ENCODE data around the gene ATG4A.

The ATG4A gene

DNA sequence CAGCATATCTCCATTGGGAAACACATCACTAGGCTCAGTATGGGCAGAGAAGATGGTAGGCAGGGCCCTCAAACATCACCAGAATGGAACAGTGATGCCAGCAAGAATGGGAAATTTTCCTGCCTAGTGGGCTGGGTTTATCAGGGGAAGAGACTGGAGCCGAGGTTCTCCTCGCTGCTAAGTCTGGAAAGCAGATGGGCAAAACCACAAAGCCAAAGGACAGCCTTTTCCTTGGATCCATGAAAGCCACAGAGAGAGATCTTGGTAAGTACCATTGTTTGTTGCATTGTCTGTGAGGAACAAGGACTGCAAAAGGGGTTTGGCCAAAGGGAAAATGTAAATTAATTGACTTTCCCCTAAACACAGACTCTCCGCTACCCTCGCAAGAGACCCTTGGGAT is 80.1 kb downstream of the ATG4A start:
- no peak for DNase-seq

DNA sequence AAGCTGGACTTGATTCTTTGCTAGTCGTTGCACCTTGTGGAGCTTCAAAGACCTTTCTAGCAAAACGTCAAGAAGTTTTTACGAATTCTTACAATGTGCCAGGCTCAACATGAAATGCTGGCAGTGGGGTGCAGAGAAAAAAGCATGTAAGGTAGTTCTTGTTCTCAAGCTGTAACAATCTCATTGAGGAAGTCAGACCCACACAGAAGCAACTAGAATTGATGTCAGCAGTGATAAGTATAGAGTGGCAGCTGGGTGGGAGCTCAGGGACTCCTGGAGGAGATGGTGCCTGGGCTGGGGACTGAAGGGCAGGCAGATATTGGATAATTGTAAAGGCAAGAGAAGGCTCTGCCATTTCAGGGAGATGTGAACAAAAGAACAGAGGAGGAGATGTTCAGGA is 82.3 kb downstream of the ATG4A start:
- DNase-seq = no peak

DNA sequence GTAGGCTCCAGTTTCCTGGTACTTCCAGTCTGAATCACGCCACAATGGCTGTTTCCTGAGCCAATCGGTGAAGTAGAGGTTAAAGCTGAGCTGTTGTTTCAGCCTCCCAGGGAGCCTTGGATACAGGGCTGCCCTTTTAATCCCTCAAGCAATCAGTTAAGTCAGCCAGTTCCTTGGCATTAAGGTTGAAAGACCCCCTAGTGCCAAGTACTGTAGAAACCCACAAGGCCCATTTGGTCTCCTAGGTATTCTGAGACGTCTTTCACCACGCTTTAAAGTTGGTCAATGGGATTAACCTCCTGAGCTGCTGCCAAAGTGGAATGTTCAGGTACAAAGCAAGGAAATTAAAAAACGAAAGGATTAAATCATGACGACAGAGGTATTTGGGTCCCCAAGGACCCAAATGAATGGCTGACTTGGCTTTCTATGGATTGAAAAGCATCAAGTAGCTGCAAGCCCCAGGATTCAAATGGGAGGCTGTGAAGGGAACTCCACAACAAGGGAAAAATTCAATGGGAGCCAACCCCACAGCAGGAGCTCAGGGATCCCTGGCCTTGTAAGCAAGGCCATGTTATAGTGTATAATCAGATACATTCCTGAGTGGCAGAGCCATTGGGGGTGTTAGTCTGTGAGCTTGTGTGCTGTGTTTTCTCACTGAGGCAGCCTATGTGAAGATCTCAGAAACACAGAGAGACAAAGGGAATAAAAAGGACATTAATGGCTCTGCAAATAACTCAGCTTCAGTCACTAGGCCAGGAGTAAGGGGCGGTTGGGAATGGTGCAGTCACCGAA is 86.0 kb downstream of the ATG4A start:
- DNase-seq = no peak

GRCh38 chrX:108178143-108178498 is 86.5 kb downstream of the ATG4A start:
- DNase-seq = no peak

- no peak for DNase-seq
Measured at GRCh38 chrX:108186811-108187210, 95.2 kb downstream of the ATG4A start.

DNA sequence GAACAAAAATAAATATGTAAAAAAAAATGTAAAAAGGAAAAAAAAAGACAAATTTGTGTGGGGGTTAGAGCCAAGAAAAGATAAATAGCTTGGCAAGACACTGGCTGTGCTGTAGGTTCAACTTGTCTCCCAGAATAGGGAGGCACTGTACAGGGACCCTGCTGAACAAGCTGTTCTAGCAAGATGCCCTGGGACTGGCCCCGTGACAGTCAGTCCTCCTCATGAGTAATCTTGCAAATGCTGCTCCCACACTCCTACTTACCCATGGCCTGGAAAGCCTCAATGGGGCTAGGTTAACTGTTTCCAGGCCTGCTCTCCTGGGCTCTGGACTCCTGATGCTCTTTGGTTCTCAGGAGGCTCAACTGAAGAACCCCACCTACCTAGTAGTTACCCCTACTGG is 106.8 kb downstream of the ATG4A start:
- DNase-seq = no peak

- DNase-seq = no peak
Measured at GRCh38 chrX:108199041-108199440, 107.5 kb downstream of the ATG4A start.

DNA sequence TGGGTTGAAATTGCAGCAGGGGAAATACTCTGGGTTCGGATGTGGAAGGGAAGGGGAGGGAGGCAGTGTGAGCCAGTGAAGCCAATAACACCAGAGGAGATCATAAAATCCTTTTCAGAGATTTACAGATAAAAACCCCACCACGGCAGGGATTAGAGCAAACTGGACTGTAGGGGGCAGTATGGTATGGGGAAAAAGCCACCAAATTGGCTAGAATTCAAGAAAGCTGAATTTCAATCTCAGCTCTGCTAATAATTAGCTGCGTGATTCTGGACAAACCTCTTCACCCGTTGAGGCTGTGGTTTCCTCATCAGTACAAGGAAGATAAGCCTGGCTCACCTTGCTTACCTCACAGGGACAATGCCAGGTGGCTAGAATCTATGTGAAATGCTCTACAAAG is 108.1 kb downstream of the ATG4A start:
- no peak for DNase-seq

DNA sequence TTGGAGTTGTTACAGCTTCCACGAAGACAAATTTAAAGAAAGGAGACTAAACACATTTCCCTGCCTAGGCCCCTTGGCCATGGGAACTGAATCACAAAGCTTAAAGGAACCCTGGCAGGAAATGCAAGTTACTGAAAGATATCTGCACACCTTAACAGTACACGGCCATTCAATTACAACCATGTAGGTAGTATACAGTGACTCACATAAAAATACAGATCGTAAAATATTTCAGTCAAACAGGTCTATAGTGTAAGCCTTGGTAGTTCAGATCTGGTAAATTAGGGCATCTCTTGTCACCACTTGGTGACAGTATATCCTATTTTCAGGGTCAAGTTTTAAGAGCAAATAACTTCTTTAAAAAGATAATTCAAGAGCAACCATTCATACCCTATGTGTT is 112.0 kb downstream of the ATG4A start:
- DNase-seq = no peak

Measured in NCI-H187 (cell line).